GM21423 (cell line): Measurements from ENCODE around the gene RAB11FIP4.
A peak's percentile ranks its signal among the peaks of the same experiment; 100 is the strongest.

Experiments used
- ATAC-seq: cut with Tn5 transposase; IDR thresholded peaks from one replicate; pipeline ENCODE4 v1.9.1; 2021; ENCODE audit warnings: mild to moderate bottlenecking, moderate library complexity; ENCODE audit not compliant: unreplicated experiment

RAB11FIP4 gene

DNA sequence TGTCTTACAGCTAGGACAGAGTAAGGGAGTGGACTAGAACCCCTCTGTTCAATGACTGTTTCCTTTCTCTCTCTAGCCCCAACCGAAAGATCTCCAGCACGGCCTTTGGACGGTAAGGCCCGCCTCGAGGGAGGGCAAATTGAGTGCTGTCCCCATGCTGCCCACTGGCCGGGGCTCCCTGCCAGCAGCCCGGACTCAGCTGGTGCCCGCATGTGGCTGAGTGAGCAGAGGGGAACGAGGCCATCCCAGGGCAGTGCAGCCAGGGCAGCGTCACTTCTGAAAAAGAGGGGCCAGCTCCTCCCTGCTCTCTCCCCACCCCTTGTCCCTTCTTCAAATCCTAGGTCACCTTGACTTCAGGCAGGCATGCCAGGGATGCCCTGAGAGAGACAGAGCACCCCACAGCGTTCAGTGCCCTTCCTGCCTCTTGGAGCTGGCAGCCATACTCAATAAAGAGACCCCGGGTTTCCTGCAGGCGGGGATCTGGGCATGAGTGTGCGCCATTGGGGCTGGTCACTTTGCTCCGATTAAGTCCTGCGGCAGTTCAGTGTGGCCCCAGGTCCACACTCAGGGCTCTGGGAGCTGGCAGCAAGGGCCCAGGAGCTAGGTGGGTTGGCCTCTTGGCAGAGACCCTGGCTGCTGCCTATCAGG lies 130.9 kb downstream of the RAB11FIP4 start:
- ATAC-seq = no peak

DNA sequence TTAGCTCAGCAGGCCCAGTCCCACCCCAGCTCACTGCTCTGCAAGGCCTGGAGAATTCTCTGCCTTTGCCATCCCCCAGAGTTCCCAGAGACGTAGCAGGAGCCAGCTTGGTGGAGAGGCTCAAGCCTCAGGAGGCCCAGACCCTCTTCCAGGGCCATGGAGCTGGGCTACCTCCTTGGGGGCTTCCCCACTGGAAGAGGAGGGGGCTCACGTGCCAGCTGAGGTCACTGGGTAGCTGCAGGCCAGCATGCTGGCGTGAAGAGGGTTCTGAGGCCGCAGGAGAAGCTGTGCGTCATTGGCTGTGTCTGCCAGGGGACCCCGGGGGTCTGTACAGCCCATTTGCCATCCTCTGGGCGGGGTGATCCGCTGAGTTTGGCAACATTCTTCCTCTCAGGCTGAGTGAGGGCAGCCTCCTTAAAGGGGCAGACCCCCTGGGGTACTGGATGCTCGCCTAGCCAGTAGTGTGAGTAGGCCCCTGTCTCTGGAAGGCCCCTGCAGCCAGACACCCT lies 131.6 kb downstream of the RAB11FIP4 start:
- no peak for ATAC-seq

DNA sequence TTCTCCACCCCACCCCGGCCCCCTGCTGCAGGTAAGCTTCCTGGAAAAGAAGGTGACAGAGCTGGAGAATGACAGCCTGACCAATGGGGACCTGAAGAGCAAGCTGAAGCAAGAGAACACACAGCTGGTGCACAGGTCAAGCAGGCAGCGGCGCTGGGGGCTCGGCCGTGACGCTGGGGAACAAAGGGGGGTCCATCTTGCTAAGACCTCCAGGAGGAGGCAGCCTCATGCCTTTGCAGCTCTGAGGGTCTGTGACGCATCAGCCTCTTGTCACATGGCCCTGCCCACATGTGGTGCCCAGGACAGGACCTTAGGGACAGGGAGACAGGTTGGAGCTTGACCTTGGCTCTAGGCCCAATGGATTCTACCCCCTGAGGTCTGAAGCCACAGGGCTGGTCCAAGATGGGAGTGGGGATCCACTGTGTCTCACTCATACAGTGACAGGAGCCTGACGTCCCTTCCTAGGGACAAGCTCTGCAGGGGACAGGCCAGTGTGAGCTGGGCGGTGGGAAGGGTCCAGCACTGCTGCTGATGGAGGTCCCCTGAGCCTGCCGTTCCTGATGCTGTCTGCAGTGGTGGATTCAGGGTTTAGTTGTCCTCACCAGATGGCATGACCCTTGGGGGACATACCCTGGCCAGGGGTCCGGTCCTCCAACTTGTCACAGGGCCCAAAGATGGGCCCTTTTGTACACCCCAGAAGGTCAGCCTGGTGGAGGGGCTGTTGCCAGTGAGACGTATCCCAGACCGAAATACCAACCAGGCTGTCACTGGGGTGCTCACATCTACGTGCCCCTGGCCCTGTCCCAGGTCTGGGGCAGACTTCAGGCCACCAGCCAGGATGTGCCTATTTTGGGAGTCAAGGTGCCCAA lies 132.6 kb downstream of the RAB11FIP4 start:
- no peak for ATAC-seq

GRCh38 chr17:31524926-31525800 lies 133.7 kb downstream of the RAB11FIP4 start:
- no peak for ATAC-seq

GRCh38 chr17:31525801-31526549 lies 134.5 kb downstream of the RAB11FIP4 start:
- no peak for ATAC-seq

- ATAC-seq = no peak
Measured at GRCh38 chr17:31527606-31528005, 136.1 kb downstream of the RAB11FIP4 start.

DNA sequence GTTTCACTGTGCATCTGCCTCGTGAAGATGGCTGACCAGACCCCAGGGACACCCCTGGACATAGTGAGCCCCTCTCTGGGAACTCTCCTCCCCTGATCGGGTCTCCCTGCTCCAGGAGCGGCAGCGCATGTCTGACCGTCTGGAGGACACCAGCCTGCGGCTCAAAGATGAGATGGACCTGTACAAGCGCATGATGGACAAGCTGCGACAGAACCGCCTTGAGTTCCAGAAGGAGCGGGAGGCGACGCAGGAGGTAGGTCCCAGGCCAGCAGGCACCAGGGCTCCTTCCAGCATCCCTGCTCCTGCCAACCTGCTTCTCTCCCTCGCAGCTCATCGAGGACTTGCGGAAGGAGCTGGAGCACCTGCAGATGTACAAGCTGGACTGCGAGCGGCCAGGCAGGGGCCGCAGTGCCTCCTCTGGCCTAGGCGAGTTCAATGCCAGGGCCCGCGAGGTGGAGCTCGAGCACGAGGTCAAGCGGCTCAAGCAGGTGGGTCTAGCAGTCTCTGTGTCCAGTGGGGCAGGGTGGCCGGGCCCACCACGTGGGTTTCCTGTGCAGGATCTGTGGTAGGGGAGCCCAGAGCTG lies 136.9 kb downstream of the RAB11FIP4 start:
- ATAC-seq = no peak

GRCh38 chr17:31529841-31530251 lies 138.4 kb downstream of the RAB11FIP4 start:
- no peak for ATAC-seq

GRCh38 chr17:31530391-31530985 lies 139.0 kb downstream of the RAB11FIP4 start:
- ATAC-seq = no peak

DNA sequence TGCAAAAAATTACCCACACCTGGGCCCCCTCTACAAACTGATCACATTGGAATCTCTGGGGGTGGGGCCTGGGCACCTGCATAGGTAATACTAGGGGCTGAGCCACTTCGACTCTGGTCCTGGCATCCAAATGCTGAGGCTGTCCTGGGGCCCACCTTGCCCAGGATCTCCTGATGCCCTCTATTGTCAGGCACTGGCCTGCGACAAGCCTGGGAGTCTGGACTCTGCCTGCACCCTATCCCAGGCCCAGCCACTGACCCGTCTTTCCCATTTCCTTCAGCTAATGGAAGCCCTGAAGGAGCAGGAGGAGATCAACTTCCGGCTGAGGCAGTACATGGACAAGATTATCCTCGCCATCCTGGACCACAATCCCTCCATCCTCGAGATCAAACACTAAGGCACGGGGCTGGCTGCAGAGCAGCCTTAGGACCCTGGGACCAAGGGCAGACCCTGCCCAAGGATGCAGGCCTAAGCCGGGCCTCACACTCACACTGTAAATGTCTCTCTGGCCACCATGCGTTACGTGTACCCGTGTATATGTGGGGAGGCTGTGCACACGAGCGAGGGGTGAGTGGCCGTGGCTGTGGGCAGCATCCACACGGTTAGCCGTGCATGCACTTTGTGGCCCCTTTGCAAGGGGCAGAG lies 140.0 kb downstream of the RAB11FIP4 start:
- no peak for ATAC-seq

DNA sequence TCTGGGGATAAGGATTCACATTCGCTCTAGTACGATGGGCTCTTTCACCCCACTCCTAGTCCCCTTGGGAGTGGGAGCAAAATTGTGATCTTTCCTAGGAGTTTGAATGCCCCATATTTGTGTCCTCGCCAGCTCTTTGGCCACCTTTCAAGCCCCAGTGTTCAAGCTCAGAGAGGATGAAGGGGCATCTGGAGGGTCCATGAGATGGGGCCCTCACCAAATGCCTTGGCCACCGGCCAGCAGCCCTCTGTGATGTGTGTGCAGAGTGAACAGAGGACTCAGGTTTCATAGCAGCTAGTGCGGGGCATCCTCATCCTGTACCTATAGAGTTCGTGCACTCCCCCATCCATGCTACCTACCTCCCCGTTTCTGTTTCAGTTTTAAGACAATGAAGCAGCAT lies 140.6 kb downstream of the RAB11FIP4 start:
- no peak for ATAC-seq

- no peak for ATAC-seq
Measured at GRCh38 chr17:31532526-31532925, 141.1 kb downstream of the RAB11FIP4 start.

DNA sequence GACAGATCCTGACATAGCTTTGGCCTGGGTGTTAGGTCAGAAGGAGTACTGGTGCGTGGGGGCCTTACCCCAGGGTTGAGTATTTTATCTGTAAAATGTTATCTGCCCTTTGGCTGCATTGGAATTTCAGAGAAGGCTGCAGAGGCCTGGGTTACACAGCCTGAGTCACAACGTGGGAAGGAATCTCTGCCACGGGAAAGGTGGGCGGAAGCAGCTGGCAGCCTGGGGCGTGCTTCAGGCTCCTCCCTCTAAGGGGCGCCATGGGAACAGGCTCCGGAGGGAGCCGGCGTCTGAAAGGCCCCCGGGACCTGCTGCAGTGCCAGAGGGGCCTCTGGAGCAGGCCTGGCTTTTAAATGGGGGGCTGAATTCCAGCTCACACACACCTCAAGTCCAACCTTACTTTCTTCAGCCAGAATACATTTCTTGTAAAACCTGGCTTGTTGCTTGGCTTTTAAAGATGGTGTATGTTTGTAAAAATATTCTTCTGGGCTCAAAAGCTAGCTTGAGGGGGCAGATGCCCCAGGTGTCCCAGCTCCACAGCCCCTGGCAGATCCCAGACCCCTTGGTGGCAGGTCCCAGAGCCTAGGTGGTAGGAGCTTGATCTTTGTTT lies 142.2 kb downstream of the RAB11FIP4 start:
- ATAC-seq = no peak

GRCh38 chr17:31534223-31534888 lies 142.9 kb downstream of the RAB11FIP4 start:
- ATAC-seq = no peak

GRCh38 chr17:31535581-31535981 lies 144.1 kb downstream of the RAB11FIP4 start:
- peak; percentile 81 for ATAC-seq

- no peak for ATAC-seq
Measured at GRCh38 chr17:31536451-31536850, 145.0 kb downstream of the RAB11FIP4 start.

- ATAC-seq = peak; percentile 3
Measured at GRCh38 chr17:31537565-31538011, 146.1 kb downstream of the RAB11FIP4 start.
